Stimulated activated CD8-positive, alpha-beta memory T cell treated with anti-CD3 and anti-CD28 coated beads, Interleukin-15, amount 100 ng/mL, for 48 hours (primary cell): ENCODE measurements around the gene REEP3.

Source experiments
- DNase-seq, 2 donors: peaks; one replicate each; pipeline ENCODE4 v3.0.0-alpha.2; 2020; ENCODE audit warnings: low read depth in 2 of 2

REEP3 gene

GRCh38 chr10:63665670-63666134, 144.5 kb downstream of the REEP3 start:
- DNase-seq, result no peak

- no peak for DNase-seq
Observed at GRCh38 chr10:63666836-63667383, 145.7 kb downstream of the REEP3 start.

GRCh38 chr10:63667596-63668480, 146.6 kb downstream of the REEP3 start:
- no peak for DNase-seq

- DNase-seq, result no peak
Observed at GRCh38 chr10:63670291-63670898, 149.2 kb downstream of the REEP3 start.

- no peak for DNase-seq
Observed at GRCh38 chr10:63671317-63671937, 150.2 kb downstream of the REEP3 start.

- no peak for DNase-seq
Observed at GRCh38 chr10:63672491-63672890, 151.3 kb downstream of the REEP3 start.

GRCh38 chr10:63673246-63673645, 152.0 kb downstream of the REEP3 start:
- DNase-seq, result no peak

- DNase-seq, result no peak
Observed at GRCh38 chr10:63673846-63674245, 152.6 kb downstream of the REEP3 start.
